ENCODE results near the gene SYNGR3.

DNA sequence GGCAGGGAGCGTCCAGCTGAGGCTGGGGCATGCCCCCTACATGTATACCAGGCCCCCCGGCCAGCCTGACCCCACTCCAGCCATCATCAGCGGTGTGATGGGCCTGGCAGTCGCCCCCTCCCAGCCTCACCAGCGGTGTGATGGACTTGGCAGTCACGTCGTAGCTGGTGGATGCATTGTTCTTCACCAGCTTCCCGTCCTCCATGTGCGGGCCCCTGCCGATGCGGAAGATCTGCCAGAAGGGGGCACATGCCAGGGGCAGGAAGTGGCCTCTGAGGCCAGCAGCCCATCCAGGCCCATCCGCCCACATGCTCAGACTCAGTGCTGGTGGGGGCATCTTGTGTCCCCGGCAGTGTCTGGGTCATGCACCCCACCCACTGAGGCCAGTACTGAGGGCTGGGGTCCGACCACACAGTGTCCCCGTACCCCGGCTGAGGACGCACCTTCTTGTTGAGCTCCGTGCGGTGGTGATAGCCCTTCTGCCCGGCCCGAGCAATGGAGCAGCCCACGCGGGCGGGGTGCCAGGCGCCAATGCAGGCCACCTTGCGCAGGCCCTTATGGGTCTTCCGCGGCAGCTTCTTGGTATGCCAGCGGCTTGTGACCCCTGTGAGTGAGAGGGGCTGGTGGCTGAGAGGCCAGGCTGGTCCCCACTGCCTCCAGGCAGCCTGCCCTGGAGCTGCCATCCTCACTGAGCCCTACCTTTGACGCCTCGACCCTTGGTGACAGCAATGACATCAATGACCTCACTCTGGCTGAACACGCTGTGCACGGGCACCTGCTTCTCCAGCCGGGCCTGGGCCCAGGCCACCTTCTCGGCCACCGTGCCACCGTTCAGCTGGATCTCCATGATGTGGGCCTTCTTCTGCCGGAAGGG is 43.0 kb upstream of the SYNGR3 start:
- TF ChIP-seq ARNT (IDR thresholded peaks at IDR 0.05), result no peak
- no peak for TF ChIP-seq HDGF (IDR thresholded peaks at IDR 0.05; ENCODE audit: borderline replicate concordance)
- no peak for TF ChIP-seq BHLHE40 (IDR thresholded peaks at IDR 0.05; ENCODE audit: borderline replicate concordance)
- no peak for TF ChIP-seq L3MBTL2 (conservative IDR thresholded peaks at IDR 0.05)
- TF ChIP-seq SP1 (IDR thresholded peaks at IDR 0.05), result no peak
- no peak for TF ChIP-seq SUZ12 (IDR thresholded peaks at IDR 0.05)
- no peak for TF ChIP-seq FOXM1 (IDR thresholded peaks at IDR 0.05; ENCODE audit: borderline replicate concordance)
- TF ChIP-seq LEF1 (IDR thresholded peaks at IDR 0.05; ENCODE audit: borderline replicate concordance), result no peak

Data from HEK293T (cell line).